ENCODE measurements around the gene BSN. TPM values are rescaled to one million over a fixed set of nuclear protein-coding genes. Genes with fewer than 3 reads are reported as not detected.

The BSN gene
- total and polyA plus RNA-seq, 2 donors (not counting 3 experiments of a cell fraction or from before 2014, with no cell fraction given): 0.04 to 0.27 TPM

GRCh38 chr3:49610666-49611280 lies 56.5 kb downstream of the BSN start:
- H3K4me1 ChIP-seq (ENCODE audit: control insufficient read depth, extremely low read depth, insufficient read depth, low read length): no peaks in the 10 kb centered on the region
- TF ChIP-seq POLR2A (IDR thresholded peaks at IDR 0.05; ENCODE audit: low read depth, low read length) (no peak), MYC (IDR thresholded peaks at IDR 0.05; ENCODE audit: low read depth, low read length) (no peak), CTCF (IDR thresholded peaks at IDR 0.05; ENCODE audit: extremely low read depth in 1 of 2, insufficient read depth in 1 of 2, low read depth in 1 of 2, low read length in 2 of 2) (no peak), JUN (IDR thresholded peaks at IDR 0.05; ENCODE audit: borderline replicate concordance, insufficient read depth, insufficient read length, low read depth) (no peak), MAX (IDR thresholded peaks at IDR 0.05; ENCODE audit: insufficient read depth, insufficient read length) (no peak)
- no peak overlapping the region for H2AFZ ChIP-seq (ENCODE audit: low read depth, low read length)
- BruUV-seq (replicated peaks): no TSS peak
- FAIRE-seq (no peak), DNase-seq (ENCODE audit: low read depth, low spot score) (no peak)
- no peaks in the 10 kb centered on the region for H3K9me1 ChIP-seq (replicated peaks; ENCODE audit: control insufficient read depth, extremely low read depth, insufficient read depth, low read length)
- H3K79me2 ChIP-seq (ENCODE audit: control insufficient read depth, insufficient read depth, low read length): no peaks in the 10 kb centered on the region
- dilution Hi-C loops (cut with MboI; ENCODE audit: extremely low pct_ligation_motif_present, low sequenced_read_pairs): no loop called here
- H3K27me3 ChIP-seq (ENCODE audit: control insufficient read depth in 2 of 2, insufficient read depth in 2 of 2, low read length in 2 of 2): no peaks in the 10 kb centered on the region
- intact Hi-C loops (cut with micrococcal nuclease): no loop called here
- H3K9me3 ChIP-seq (replicated peaks; ENCODE audit: control insufficient read depth, insufficient read depth, low read length): no peaks in the 10 kb centered on the region
- H3K27ac ChIP-seq (ENCODE audit: insufficient read depth, low read depth, low read length): no peak overlapping the region
- ChIA-PET POLR2A (no interaction called here), CTCF (interaction anchor here (0.7 to 1.1 kb wide), 2 partner anchors 9 to 162 kb away, joined by 3 read pairs; no protein-coding TSS in a partner anchor)
- H3K9ac ChIP-seq (replicated peaks; ENCODE audit: extremely low read depth, insufficient read depth, low read length): no peak overlapping the region
- H3K4me2 ChIP-seq (ENCODE audit: insufficient read depth, low read length): no peak overlapping the region
- H3K4me3 ChIP-seq (replicated peaks in 1 of 3; ENCODE audit: insufficient read depth in 1 of 3, low read depth in 1 of 3, low read length in 3 of 3): no peak overlapping the region
- H3K36me3 ChIP-seq (ENCODE audit: control insufficient read depth in 2 of 2, extremely low read depth in 1 of 2, insufficient read depth in 2 of 2, low read length in 2 of 2): no peaks in the 10 kb centered on the region
- H4K20me1 ChIP-seq (replicated peaks; ENCODE audit: control insufficient read depth, extremely low read depth, insufficient read depth, low read length): no peaks in the 10 kb centered on the region

- POLR2A ChIA-PET: no interaction called here
- TF ChIP-seq GATA2 (IDR thresholded peaks at IDR 0.05; ENCODE audit: insufficient read depth, insufficient read length, low read depth, low read length) (no peak), CTCF (IDR thresholded peaks at IDR 0.05; ENCODE audit: extremely low read depth in 1 of 2, insufficient read depth in 1 of 2, low read depth in 1 of 2, low read length in 2 of 2) (no peak), FOS (IDR thresholded peaks at IDR 0.05; ENCODE audit: borderline replicate concordance, insufficient read depth, low read length) (no peak), POLR2A (IDR thresholded peaks at IDR 0.05; ENCODE audit: low read depth, low read length) (no peak), EZH2 (IDR thresholded peaks at IDR 0.05; ENCODE audit: borderline replicate concordance, low read depth, low read length, severe bottlenecking) (no peak), MYC (IDR thresholded peaks at IDR 0.05; ENCODE audit: low read depth, low read length) (no peak), MAX (IDR thresholded peaks at IDR 0.05; ENCODE audit: insufficient read depth, insufficient read length) (no peak), JUN (IDR thresholded peaks at IDR 0.05; ENCODE audit: borderline replicate concordance, insufficient read depth, insufficient read length, low read depth) (no peak)
- no peak overlapping the region for H3K4me2 ChIP-seq (ENCODE audit: insufficient read depth, low read length)
- dilution Hi-C loops (cut with MboI; ENCODE audit: extremely low pct_ligation_motif_present, low sequenced_read_pairs) (no loop called here), intact Hi-C loops (cut with micrococcal nuclease) (no loop called here)
- H3K4me1 ChIP-seq (ENCODE audit: control insufficient read depth, extremely low read depth, insufficient read depth, low read length): no peaks in the 10 kb centered on the region
- H3K9me1 ChIP-seq (replicated peaks; ENCODE audit: control insufficient read depth, extremely low read depth, insufficient read depth, low read length): no peaks in the 10 kb centered on the region
- no peak for DNase-seq (ENCODE audit: low read depth, low spot score)
- no peak overlapping the region for H3K4me3 ChIP-seq (replicated peaks in 1 of 3; ENCODE audit: insufficient read depth in 1 of 3, low read depth in 1 of 3, low read length in 3 of 3)
- FAIRE-seq: no peak
- H3K79me2 ChIP-seq (ENCODE audit: control insufficient read depth, insufficient read depth, low read length): no peaks in the 10 kb centered on the region
- no peaks in the 10 kb centered on the region for H3K9me3 ChIP-seq (replicated peaks; ENCODE audit: control insufficient read depth, insufficient read depth, low read length)
- CTCF ChIA-PET: interaction anchor here (1.0 kb wide), 1 partner anchor 10 kb away, joined by 3 read pairs; no protein-coding TSS in a partner anchor
- H2AFZ ChIP-seq (ENCODE audit: low read depth, low read length): no peak overlapping the region
- H3K27ac ChIP-seq (ENCODE audit: insufficient read depth, low read depth, low read length): no peak overlapping the region
- no peaks in the 10 kb centered on the region for H3K27me3 ChIP-seq (ENCODE audit: control insufficient read depth in 2 of 2, insufficient read depth in 2 of 2, low read length in 2 of 2)
- no peaks in the 10 kb centered on the region for H4K20me1 ChIP-seq (replicated peaks; ENCODE audit: control insufficient read depth, extremely low read depth, insufficient read depth, low read length)
- H3K36me3 ChIP-seq (ENCODE audit: control insufficient read depth in 2 of 2, extremely low read depth in 1 of 2, insufficient read depth in 2 of 2, low read length in 2 of 2): no peaks in the 10 kb centered on the region
- no TSS peak for BruUV-seq (replicated peaks)
- no peak overlapping the region for H3K9ac ChIP-seq (replicated peaks; ENCODE audit: extremely low read depth, insufficient read depth, low read length)
These were observed 57.0 kb downstream of the BSN start for GRCh38 chr3:49611291-49611690.

Data from endothelial cell of umbilical vein (primary cell).